HCT116 (cell line): ENCODE measurements around the gene SRGAP1. TPM values are rescaled to one million over a fixed set of nuclear protein-coding genes. Genes with fewer than 3 reads are reported as not detected.

ENCODE experiments used
- ATAC-seq: fragments of 200-7000 bp; cut with Tn5 transposase; 2 replicates; pipeline ENCODE4 v1.9.1; 2020; ENCODE audit warnings: mild to moderate bottlenecking, moderate library complexity
- BruUV-seq: library from RNA; stranded (reverse); fragments of 400-500 nt; replicated peaks from 2 replicates; lab custom pipeline; 2021; lab: Mats Ljungman, UMichigan
- CTCF ChIA-PET: fragments of 300-600 bp; sonication (Branson Sonifier 250); formaldehyde crosslinking; loops from one replicate; lab custom pipeline; 2021; ENCODE audit warnings: antibody characterized with exemption; lab: Charles Lee
- POLR2A ChIA-PET: fragments of 300-600, 350-600 bp; sonication (Branson Sonifier 250); formaldehyde crosslinking; loops from one replicate; lab custom pipeline; 2021; ENCODE audit warnings: antibody characterized with exemption; lab: Charles Lee
- RAD21 ChIA-PET, 2 experiments: fragments of 300-600 bp; sonication (Branson Sonifier 250); formaldehyde crosslinking; loops; one replicate each; lab custom pipeline; 2023; ENCODE audit warnings: low total read pairs in 2 of 2; ENCODE audit not compliant: uncharacterized antibody in 2 of 2, unreplicated experiment in 2 of 2, low non-redundant PET in 1 of 2; lab: Charles Lee
- DNase-seq: peaks from one replicate; pipeline ENCODE4 v3.0.0-alpha.2; 2010; ENCODE audit warnings: low read depth, low spot score
- H2AFZ ChIP-seq: fragments of 200-600 bp; shearing (Covaris generic), sonication (generic); 2 replicates; pipeline ENCODE4 v1.6.1; 2017; ENCODE audit warnings: low read depth, mixed run types, mixed read lengths, antibody characterized with exemption, low read length; ENCODE audit not compliant: poor library complexity, severe bottlenecking
- H3K27ac ChIP-seq: 2 replicates; pipeline ENCODE4 v1.5.1; 2012; ENCODE audit warnings: low read depth, low read length
- H3K27me3 ChIP-seq: fragments of 200-600 bp; sonication (generic); 2 replicates; pipeline ENCODE4 v1.6.1; 2016; ENCODE audit warnings: mixed run types, low read length, mixed read lengths; ENCODE audit not compliant: insufficient read depth
- H3K36me3 ChIP-seq, 2 experiments: fragments of 200-500 bp in 1 of 2; fragments of 200-600 bp in 1 of 2; sonication (Bioruptor generic) in 1 of 2; sonication (generic) in 1 of 2; 2 replicates each; pipeline versions ENCODE4 v1.5.1 to v1.6.1; 2014 to 2016; ENCODE audit warnings: low read length in 2 of 2, inconsistent platforms in 1 of 2, mixed read lengths in 1 of 2, mixed run types in 1 of 2; ENCODE audit not compliant: insufficient read depth in 2 of 2, control insufficient read depth in 1 of 2
- H3K4me1 ChIP-seq, 2 experiments: fragments of 200-600 bp in 1 of 2; sonication (generic) in 1 of 2; 2 replicates each; pipeline versions ENCODE4 v1.5.1 to v1.6.1; 2012 to 2017; ENCODE audit warnings: low read length in 2 of 2, inconsistent platforms in 1 of 2, mild to moderate bottlenecking in 1 of 2, mixed read lengths in 1 of 2, mixed run types in 1 of 2, moderate library complexity in 1 of 2; ENCODE audit not compliant: insufficient read depth in 2 of 2, control insufficient read depth in 1 of 2
- H3K4me2 ChIP-seq: fragments of 200-600 bp; sonication (generic); 2 replicates; pipeline ENCODE4 v1.6.1; 2017; ENCODE audit warnings: mixed run types, low read length, mixed read lengths
- H3K4me3 ChIP-seq, 2 experiments: fragments of 200-600 bp in 1 of 2; sonication (generic) in 1 of 2; replicated peaks in 1 of 2; 2 replicates each; pipeline ENCODE4 v1.5.1; 2011 to 2016; ENCODE audit warnings: low read length in 2 of 2, control low read depth in 1 of 2, low read depth in 1 of 2, mild to moderate bottlenecking in 1 of 2, mixed read lengths in 1 of 2, mixed run types in 1 of 2
- H3K79me2 ChIP-seq: fragments of 200-600 bp; sonication (generic); 2 replicates; pipeline ENCODE4 v1.6.1; 2017; ENCODE audit warnings: mild to moderate bottlenecking, mixed run types, low read length, moderate library complexity, mixed read lengths; ENCODE audit not compliant: insufficient read depth
- H3K9ac ChIP-seq: fragments of 200-600 bp; sonication (generic); 2 replicates; pipeline ENCODE4 v1.6.1; 2016; ENCODE audit warnings: low read length, mixed read lengths
- H3K9me2 ChIP-seq: fragments of 200-600 bp; sonication (generic), shearing (Covaris generic); 2 replicates; pipeline ENCODE4 v1.6.1; 2017; ENCODE audit warnings: mixed run types, mild to moderate bottlenecking, moderate library complexity; ENCODE audit not compliant: insufficient read depth
- H3K9me3 ChIP-seq, 2 experiments: fragments of 200-500 bp in 1 of 2; fragments of 200-600 bp in 1 of 2; sonication (Bioruptor generic) in 1 of 2; sonication (generic) in 1 of 2; 2 replicates each; pipeline ENCODE4 v1.6.1; 2014 to 2017; ENCODE audit warnings: low read length in 2 of 2, mixed read lengths in 2 of 2, inconsistent platforms in 1 of 2, low read depth in 1 of 2, mild to moderate bottlenecking in 1 of 2, mixed run types in 1 of 2, moderate library complexity in 1 of 2; ENCODE audit not compliant: control insufficient read depth in 1 of 2, insufficient read depth in 1 of 2
- H4K20me1 ChIP-seq: fragments of 200-600 bp; sonication (generic), shearing (Covaris generic); 2 replicates; pipeline ENCODE4 v1.6.1; 2017; ENCODE audit warnings: mixed run types, mild to moderate bottlenecking, moderate library complexity; ENCODE audit not compliant: insufficient read depth
- CBX3 ChIP-seq: IDR thresholded peaks from 2 replicates; pipeline ENCODE4 v1.6.1; 2012; ENCODE audit warnings: low read depth
- EGR1 ChIP-seq: IDR thresholded peaks from 2 replicates; pipeline ENCODE4 v1.6.1; 2012; ENCODE audit warnings: low read depth
- ELF1 ChIP-seq: IDR thresholded peaks from 2 replicates; pipeline ENCODE4 v1.6.1; 2012; ENCODE audit warnings: low read depth, borderline replicate concordance
- EZH2 ChIP-seq: fragments of 200-600 bp; sonication (generic); IDR thresholded peaks from 2 replicates; pipeline ENCODE4 v1.6.1; 2017; ENCODE audit warnings: antibody characterized with exemption, mixed run types
- EZH2phosphoT487 ChIP-seq: fragments of 200-600 bp; IDR thresholded peaks from 2 replicates; pipeline ENCODE4 v1.6.1; 2018; ENCODE audit warnings: antibody characterized with exemption, borderline replicate concordance
- FOSL1 ChIP-seq: IDR thresholded peaks from 2 replicates; pipeline ENCODE4 v1.6.1; 2012; ENCODE audit warnings: low read depth
- JUND ChIP-seq: IDR thresholded peaks from 2 replicates; pipeline ENCODE4 v1.6.1; 2012
- POLR2AphosphoS5 ChIP-seq: IDR thresholded peaks from 2 replicates; pipeline ENCODE4 v1.6.1; 2011; ENCODE audit warnings: mild to moderate bottlenecking, low read depth, low read length, moderate library complexity
- RAD21 ChIP-seq: IDR thresholded peaks from 2 replicates; pipeline ENCODE4 v1.6.1; 2012; ENCODE audit warnings: low read depth, mild to moderate bottlenecking
- SIN3A ChIP-seq: IDR thresholded peaks from 2 replicates; pipeline ENCODE4 v1.6.1; 2012; ENCODE audit warnings: low read depth
- SP1 ChIP-seq: IDR thresholded peaks from 2 replicates; pipeline ENCODE4 v1.6.1; 2012; ENCODE audit warnings: low read depth
- TCF7L2 ChIP-seq: IDR thresholded peaks from 2 replicates; pipeline ENCODE4 v1.7.0; 2011; ENCODE audit warnings: borderline replicate concordance, inconsistent platforms; ENCODE audit not compliant: insufficient read depth, insufficient read length; ENCODE audit errors: extremely low read depth
- YY1 ChIP-seq: IDR thresholded peaks from 2 replicates; pipeline ENCODE4 v1.6.1; 2011; ENCODE audit warnings: low read length, low read depth, moderate library complexity, mild to moderate bottlenecking; ENCODE audit not compliant: insufficient replicate concordance; ENCODE audit errors: extremely low read depth
- ZFX ChIP-seq: fragments of 450-650 bp; IDR thresholded peaks from 2 replicates; pipeline ENCODE4 v1.6.1; 2017
- ZNF274 ChIP-seq: fragments of 200-500 bp; sonication (Bioruptor generic); IDR thresholded peaks from 2 replicates; pipeline ENCODE4 v1.6.1; 2014; ENCODE audit warnings: mild to moderate bottlenecking, low read depth, low read length, inconsistent platforms
- intact Hi-C: fragments of 100-400 bp; cut with micrococcal nuclease; formaldehyde crosslinking; loops from 2 replicates; pipeline ENCODE4 v1.10.0; 2022
- total RNA-seq: library from RNA; stranded (reverse); gene quantifications from one replicate; pipeline ENCODE4 v1.2.1, GENCODE V29; 2021; ENCODE audit not compliant: unreplicated experiment
- TF ChIP-seq, protein P1 (sequence below): IDR thresholded peaks from 2 replicates; pipeline ENCODE4 v1.6.1; 2012

SRGAP1 gene
- total RNA-seq, 1 experiment from 2014 or later: 16.6 TPM

DNA sequence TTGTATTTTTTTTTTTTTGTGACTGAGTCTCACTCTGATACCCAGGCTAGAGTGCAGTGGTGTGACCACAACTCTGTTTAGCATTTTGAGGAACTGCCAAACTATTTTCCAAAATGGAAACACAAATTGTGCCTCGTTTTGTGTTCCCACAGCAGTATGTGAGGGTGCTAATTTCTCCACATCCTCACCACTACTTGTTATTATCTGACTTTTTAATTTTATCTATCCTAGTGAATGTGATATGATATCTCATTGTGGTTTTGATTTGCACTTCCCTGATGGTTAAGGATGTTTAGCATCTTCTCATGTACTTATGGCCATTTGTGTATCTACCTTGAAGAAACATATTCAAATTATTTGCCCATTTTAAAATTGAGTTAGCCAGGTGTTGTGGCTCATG lies 62.4 kb downstream of the SRGAP1 start:
- Histone ChIP-seq H3K4me3 (no peak overlapping the region), H3K4me2 (no peak overlapping the region), H3K9me2 (no peaks in the 10 kb centered on the region), H2AFZ (no peak overlapping the region), H3K9me3 (no peaks in the 10 kb centered on the region), H3K36me3 (no peaks in the 10 kb centered on the region), H3K79me2 (peaks cover 72% of the 10 kb centered on the region), H4K20me1 (peaks cover 5% of the 10 kb centered on the region; the same call in 1 of the 2 replicates), H3K4me1 (peaks cover 13 to 24% of the 10 kb centered on the region in 2 experiments; a peak in 3 of 4 replicates), H3K27me3 (no peaks in the 10 kb centered on the region), H3K9ac (no peak overlapping the region), H3K27ac (no peak overlapping the region)
- ChIA-PET CTCF (no interaction called here), POLR2A (no interaction called here), RAD21 (no interaction called here)
- intact Hi-C loops: no loop called here
- DNase-seq: no peak
- no TSS peak for BruUV-seq
- ATAC-seq: no peak
- TF ChIP-seq CBX3 (0 out of 2 replicates have a peak, but pooled peaks have one; percentile 28), TCF7L2 (no peak)

DNA sequence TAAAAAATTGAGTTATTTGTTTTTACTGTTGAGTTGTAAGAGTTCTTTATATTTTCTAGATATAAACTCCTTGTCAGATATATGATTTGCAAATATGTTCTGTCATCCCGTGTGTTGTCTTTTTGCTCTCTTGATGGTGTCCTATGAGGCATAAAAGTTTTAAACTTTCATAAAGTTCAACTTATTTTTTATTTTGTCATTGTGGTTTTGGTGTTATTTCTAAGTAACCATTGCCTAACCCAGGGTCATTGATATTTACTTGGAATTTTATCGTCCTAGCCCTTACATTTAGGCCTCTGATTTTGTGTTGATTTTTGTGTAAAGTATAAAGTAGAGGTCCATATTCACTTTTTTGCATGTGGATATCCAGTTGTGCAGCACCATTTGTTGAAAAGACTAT lies 63.1 kb downstream of the SRGAP1 start:
- Histone ChIP-seq H3K79me2 (peaks cover 68% of the 10 kb centered on the region), H3K36me3 (no peaks in the 10 kb centered on the region), H3K4me2 (no peak overlapping the region)
- TF ChIP-seq ZFX (no peak), ZNF274 (no peak), ELF1 (no peak), EZH2phosphoT487 (no peak), EZH2 (no peak), RAD21 (no peak), FOSL1 (no peak), POLR2AphosphoS5 (no peak), YY1 (no peak), SIN3A (no peak), SP1 (no peak), EGR1 (no peak), CBX3 (no peak), JUND (no peak)
- TF ChIP-seq, protein P1, sequence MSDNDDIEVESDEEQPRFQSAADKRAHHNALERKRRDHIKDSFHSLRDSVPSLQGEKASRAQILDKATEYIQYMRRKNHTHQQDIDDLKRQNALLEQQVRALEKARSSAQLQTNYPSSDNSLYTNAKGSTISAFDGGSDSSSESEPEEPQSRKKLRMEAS: no peak
- TF ChIP-seq, all 23 proteins: peak for 0
- POLR2A ChIA-PET: no interaction called here
- H3K27me3 ChIP-seq: no peaks in the 10 kb centered on the region
- RAD21 ChIA-PET: no interaction called here
- ATAC-seq: no peak
- intact Hi-C loops: no loop called here
- no peak overlapping the region for H3K9ac ChIP-seq
- no peak overlapping the region for H3K4me3 ChIP-seq
- DNase-seq: no peak
- peaks cover 13 to 26% of the 10 kb centered on the region in 2 experiments; a peak in 3 of 4 replicates for H3K4me1 ChIP-seq
- peaks cover 5% of the 10 kb centered on the region; the same call in 1 of the 2 replicates for H4K20me1 ChIP-seq
- no peaks in the 10 kb centered on the region for H3K9me2 ChIP-seq
- H3K9me3 ChIP-seq: no peaks in the 10 kb centered on the region
- H3K27ac ChIP-seq: no peak overlapping the region
- H2AFZ ChIP-seq: no peak overlapping the region
- CTCF ChIA-PET: no interaction called here
- BruUV-seq: no TSS peak
